Esophagus squamous epithelium (tissue), 5 donors: ENCODE data around the gene FAM114A2. TPM values are rescaled to one million over a fixed set of nuclear protein-coding genes. Genes with fewer than 3 reads are reported as not detected.

ENCODE experiments used
- DNase-seq: peaks from one replicate; lab custom pipeline; 2025; lab: John Stamatoyannopoulos, UW
- H3K27ac ChIP-seq, 4 donors: fragments of 200-600 bp; sonication (generic); one replicate each; pipeline ENCODE4 v1.5.1; 2016 to 2019; ENCODE audit warnings: mild to moderate bottlenecking in 1 of 4
- H3K27me3 ChIP-seq, 4 donors: fragments of 200-600 bp; sonication (generic); 1 replicate in 3 of 4; 2 replicates in 1 of 4; pipeline versions ENCODE4 v1.5.1 to v1.6.0; 2017 to 2021; ENCODE audit warnings: antibody characterized with exemption in 1 of 4
- H3K36me3 ChIP-seq, 3 donors: fragments of 200-600 bp; sonication (generic); one replicate each; pipeline ENCODE4 v1.5.1; 2016 to 2019
- H3K4me1 ChIP-seq, 3 donors: fragments of 200-600 bp; sonication (generic); one replicate each; pipeline ENCODE4 v1.5.1; 2017 to 2019
- H3K4me3 ChIP-seq, 4 donors: fragments of 200-600 bp; sonication (generic); 1 replicate in 3 of 4; 2 replicates in 1 of 4; pipeline ENCODE4 v1.5.1; 2016 to 2019; ENCODE audit warnings: mild to moderate bottlenecking in 2 of 4, moderate library complexity in 1 of 4
- H3K9me3 ChIP-seq, 3 donors: fragments of 200-600 bp; sonication (generic); one replicate each; pipeline ENCODE4 v1.5.1; 2016 to 2019
- CTCF ChIP-seq, 6 experiments: fragments of 450-650 bp in 4 of 6; fragments of 200-600 bp in 2 of 6; sonication (generic) in 2 of 6; IDR thresholded peaks; one replicate each; pipeline ENCODE4 v1.5.1; 2016 to 2019; ENCODE audit warnings: antibody characterized with exemption in 6 of 6, mild to moderate bottlenecking in 4 of 6, moderate library complexity in 4 of 6
- POLR2A ChIP-seq, 4 donors: fragments of 450-650 bp; IDR thresholded peaks; one replicate each; pipeline ENCODE4 v1.6.1; 2017; ENCODE audit warnings: antibody characterized with exemption in 4 of 4, mild to moderate bottlenecking in 4 of 4, moderate library complexity in 3 of 4
- WGBS, 2 donors: methylation state at CpG; one replicate each; pipeline ENCODE4 v1.1.5; 2018; 5-methylcytosine and 5-hydroxymethylcytosine counted together
- intact Hi-C: fragments of 100-400 bp; cut with DNase I; formaldehyde crosslinking; loops from one replicate; pipeline ENCODE4 v1.15.0; 2022
- total RNA-seq, 4 donors: library from RNA; depleted of rRNA; stranded (reverse); fragments of >200 nt; gene quantifications; one replicate each; pipeline ENCODE4 v1.1.0, GENCODE V29; 2016
- donor health status: DM: yes; HTN: yes; CAD: no.

The FAM114A2 gene
- total RNA-seq, 4 donors from 2014 or later: 6.2 to 22.1 (median 19.5) TPM

DNA sequence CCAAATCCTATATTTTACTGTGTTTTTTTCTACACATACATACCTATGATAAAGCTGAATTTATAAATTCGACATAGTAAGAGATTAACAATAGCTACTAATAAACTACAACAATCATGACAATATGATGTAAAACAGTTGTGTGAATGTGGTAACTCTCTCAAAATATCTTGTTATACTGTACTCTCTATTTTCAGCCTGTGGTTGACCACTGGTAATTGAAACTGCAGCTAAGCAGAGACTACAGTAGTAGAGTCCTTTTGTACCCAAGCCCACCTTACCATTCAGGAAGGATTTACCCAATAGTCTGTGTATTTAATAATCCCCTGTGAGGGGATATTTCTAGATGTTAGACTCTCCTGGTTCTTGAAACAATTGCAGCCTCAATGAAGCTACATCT lies 86.7 kb downstream of the FAM114A2 start:
- Histone ChIP-seq H3K27me3 (no peaks in the 10 kb centered on the region), H3K9me3 (peaks cover 0 to 5% (median 0%) of the 10 kb centered on the region in 3 donors), H3K4me3 (no peak overlapping the region), H3K4me1 (no peaks in the 10 kb centered on the region), H3K27ac (no peak overlapping the region), H3K36me3 (no peaks in the 10 kb centered on the region)
- intact Hi-C loops: no loop called here
- no peak for TF ChIP-seq CTCF (IDR thresholded peaks at IDR 0.05)
- TF ChIP-seq POLR2A (IDR thresholded peaks at IDR 0.05): no peak
- DNase-seq: no peak
- WGBS, 2 donors: 69 to 89% methylated on average over 1 of the region's 1 CpG

DNA sequence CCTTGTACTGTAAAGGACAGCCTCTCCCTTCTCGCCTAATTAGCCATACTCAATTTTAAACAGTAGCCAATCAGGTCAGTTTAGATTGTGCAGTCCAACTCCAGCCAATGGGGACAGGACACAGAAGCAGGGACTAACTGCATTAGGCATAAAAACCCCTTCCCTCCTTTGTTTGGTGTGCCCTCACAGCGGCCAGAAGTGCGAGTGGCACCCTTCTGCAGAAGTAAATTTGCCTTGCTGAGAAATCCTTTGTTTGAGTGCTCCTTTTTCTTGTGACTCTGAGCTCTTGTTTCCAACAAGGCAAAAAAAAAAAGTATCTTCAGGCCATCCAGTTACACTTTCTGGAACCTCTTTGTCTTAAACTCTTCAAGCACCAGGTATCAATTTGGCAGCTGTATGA lies 97.4 kb downstream of the FAM114A2 start:
- TF ChIP-seq POLR2A (IDR thresholded peaks at IDR 0.05) (no peak), CTCF (IDR thresholded peaks at IDR 0.05) (no peak)
- Histone ChIP-seq H3K4me1 (no peaks in the 10 kb centered on the region), H3K4me3 (no peak overlapping the region), H3K9me3 (peaks cover 0 to 43% (median 21%) of the 10 kb centered on the region in 3 donors), H3K27me3 (no peaks in the 10 kb centered on the region), H3K27ac (no peak overlapping the region), H3K36me3 (no peaks in the 10 kb centered on the region)
- intact Hi-C loops: no loop called here
- WGBS, 2 donors: 79 to 84% methylated on average over 3 of the region's 3 CpGs
- no peak for DNase-seq

Other genes with a start within 250 kb of the FAM114A2 start
- 10 to 100 TPM; 29.0 to 58.1 (median 45.5) TPM for gene MFAP3, start 57 bp upstream of the FAM114A2 start, total RNA-seq
- 10 to 100 TPM in 1 of 4 donors, 1 to 10 TPM in 3; 3.6 to 47.2 (median 9.0) TPM for gene GALNT10, start 151.8 kb upstream of the FAM114A2 start, total RNA-seq